ENCODE data around the gene FLACC1. TPM values are rescaled to one million over a fixed set of nuclear protein-coding genes. Genes with fewer than 3 reads are reported as not detected.
"Not testable (repeated sequence)": the region's sequence is repeated elsewhere in the genome, so short reads cannot be mapped to it uniquely, and the experiment has no call there.

FLACC1 gene
- polyA plus RNA-seq, 2 donors = 0.27 to 0.59 TPM

- H3K4me3 ChIP-seq (ENCODE audit: low read depth in 1 of 2, low read length in 2 of 2) = no peak overlapping the region
- no peak overlapping the region for H3K27ac ChIP-seq (ENCODE audit: low read depth in 2 of 2, low read length in 1 of 2)
- 76 to 78% methylated on average over 3 of the region's 3 CpGs for WGBS, 2 donors
- no peaks in the 10 kb centered on the region for H3K9me3 ChIP-seq (ENCODE audit: control insufficient read depth in 2 of 2, insufficient read depth in 1 of 2, low read depth in 1 of 2, low read length in 1 of 2)
- H3K4me1 ChIP-seq (ENCODE audit: control insufficient read depth in 2 of 2, insufficient read depth in 2 of 2, low read length in 1 of 2) = no peaks in the 10 kb centered on the region
- H3K27me3 ChIP-seq (ENCODE audit: control insufficient read depth in 1 of 2, insufficient read depth in 2 of 2, low read length in 2 of 2) = no peaks in the 10 kb centered on the region
- H3K36me3 ChIP-seq (ENCODE audit: control insufficient read depth in 2 of 2, insufficient read depth in 2 of 2, low read length in 1 of 2) = no peaks in the 10 kb centered on the region
Observed at GRCh38 chr2:201327678-201328077, 29.5 kb downstream of the FLACC1 start.

DNA sequence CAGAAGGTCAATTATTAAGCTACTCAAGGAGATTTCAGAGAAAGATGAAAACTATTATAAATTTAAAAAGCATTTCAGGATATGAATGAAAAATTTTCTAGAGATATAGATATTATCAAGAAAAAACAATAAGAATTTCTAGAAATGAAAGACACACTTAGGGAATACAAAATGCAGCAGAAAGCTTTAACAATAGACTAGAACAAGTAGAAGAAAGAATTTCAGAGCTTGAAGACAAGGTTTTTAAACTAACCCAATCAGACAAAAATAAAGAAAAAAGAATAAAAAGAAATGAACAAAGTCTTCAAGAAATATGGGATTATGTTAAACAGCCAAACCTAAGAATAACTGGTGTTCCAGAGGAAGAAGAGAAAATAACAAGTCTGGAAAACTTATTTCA is 34.4 kb downstream of the FLACC1 start:
- Histone ChIP-seq H3K27me3 (ENCODE audit: control insufficient read depth in 1 of 2, insufficient read depth in 2 of 2, low read length in 2 of 2) (no peaks in the 10 kb centered on the region), H3K36me3 (ENCODE audit: control insufficient read depth in 2 of 2, insufficient read depth in 2 of 2, low read length in 1 of 2) (no peaks in the 10 kb centered on the region), H3K4me3 (ENCODE audit: low read depth in 1 of 2, low read length in 2 of 2) (no peak overlapping the region), H3K27ac (ENCODE audit: low read depth in 2 of 2, low read length in 1 of 2) (no peak overlapping the region), H3K9me3 (ENCODE audit: control insufficient read depth in 2 of 2, insufficient read depth in 1 of 2, low read depth in 1 of 2, low read length in 1 of 2) (peaks cover 0 to 3% of the 10 kb centered on the region in 2 donors), H3K4me1 (ENCODE audit: control insufficient read depth in 2 of 2, insufficient read depth in 2 of 2, low read length in 1 of 2) (no peaks in the 10 kb centered on the region)

GRCh38 chr2:201320701-201321100 is 36.4 kb downstream of the FLACC1 start:
- Histone ChIP-seq H3K27ac (ENCODE audit: low read depth in 2 of 2, low read length in 1 of 2) (no peak overlapping the region), H3K27me3 (ENCODE audit: control insufficient read depth in 1 of 2, insufficient read depth in 2 of 2, low read length in 2 of 2) (no peaks in the 10 kb centered on the region), H3K4me1 (ENCODE audit: control insufficient read depth in 2 of 2, insufficient read depth in 2 of 2, low read length in 1 of 2) (no peaks in the 10 kb centered on the region), H3K36me3 (ENCODE audit: control insufficient read depth in 2 of 2, insufficient read depth in 2 of 2, low read length in 1 of 2) (no peaks in the 10 kb centered on the region), H3K4me3 (ENCODE audit: low read depth in 1 of 2, low read length in 2 of 2) (no peak overlapping the region), H3K9me3 (ENCODE audit: control insufficient read depth in 2 of 2, insufficient read depth in 1 of 2, low read depth in 1 of 2, low read length in 1 of 2) (peaks cover 0 to 3% of the 10 kb centered on the region in 2 donors)
- WGBS, 2 donors = 95 to 98% methylated on average over 4 of the region's 4 CpGs

- 95 to 96% methylated on average over 4 of the region's 4 CpGs for WGBS, 2 donors
Observed at GRCh38 chr2:201320257-201320656, 36.9 kb downstream of the FLACC1 start.

DNA sequence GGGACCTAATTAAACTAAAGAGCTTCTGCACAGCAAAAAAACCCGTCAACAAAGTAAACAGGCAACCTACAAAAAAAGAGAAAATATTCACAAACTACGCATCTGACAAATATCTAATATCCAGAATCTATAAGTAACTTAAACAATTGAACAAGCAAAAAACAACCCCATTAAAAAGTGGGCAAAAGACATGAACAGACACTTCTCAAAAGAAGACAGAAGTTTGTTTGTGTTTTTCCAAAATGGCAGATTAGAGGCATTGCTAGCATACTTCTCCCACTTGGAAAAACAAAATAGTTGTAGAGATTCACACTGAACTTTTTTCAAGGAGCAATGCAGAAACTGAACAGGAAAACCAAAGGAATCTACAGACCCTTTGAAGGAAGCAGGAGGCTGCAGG is 37.6 kb downstream of the FLACC1 start:
- Histone ChIP-seq H3K4me3 (ENCODE audit: low read depth in 1 of 2, low read length in 2 of 2) (no peak overlapping the region), H3K27ac (ENCODE audit: low read depth in 2 of 2, low read length in 1 of 2) (no peak overlapping the region), H3K27me3 (ENCODE audit: control insufficient read depth in 1 of 2, insufficient read depth in 2 of 2, low read length in 2 of 2) (no peaks in the 10 kb centered on the region), H3K9me3 (ENCODE audit: control insufficient read depth in 2 of 2, insufficient read depth in 1 of 2, low read depth in 1 of 2, low read length in 1 of 2) (peaks cover 0 to 3% of the 10 kb centered on the region in 2 donors), H3K36me3 (ENCODE audit: control insufficient read depth in 2 of 2, insufficient read depth in 2 of 2, low read length in 1 of 2) (no peaks in the 10 kb centered on the region), H3K4me1 (ENCODE audit: control insufficient read depth in 2 of 2, insufficient read depth in 2 of 2, low read length in 1 of 2) (no peaks in the 10 kb centered on the region)
- WGBS, 2 donors = 64 to 73% methylated on average over 2 of the region's 2 CpGs

More at GRCh38 chr2:201320257-201320656, 36.9 kb downstream of the FLACC1 start:
- no peaks in the 10 kb centered on the region for H3K4me1 ChIP-seq (ENCODE audit: control insufficient read depth in 2 of 2, insufficient read depth in 2 of 2, low read length in 1 of 2)
- H3K9me3 ChIP-seq (ENCODE audit: control insufficient read depth in 2 of 2, insufficient read depth in 1 of 2, low read depth in 1 of 2, low read length in 1 of 2) = peaks cover 0 to 3% of the 10 kb centered on the region in 2 donors
- no peak overlapping the region for H3K27ac ChIP-seq (ENCODE audit: low read depth in 2 of 2, low read length in 1 of 2)
- no peak overlapping the region for H3K4me3 ChIP-seq (ENCODE audit: low read depth in 1 of 2, low read length in 2 of 2)
- H3K27me3 ChIP-seq (ENCODE audit: control insufficient read depth in 1 of 2, insufficient read depth in 2 of 2, low read length in 2 of 2) = no peaks in the 10 kb centered on the region
- no peaks in the 10 kb centered on the region for H3K36me3 ChIP-seq (ENCODE audit: control insufficient read depth in 2 of 2, insufficient read depth in 2 of 2, low read length in 1 of 2)

DNA sequence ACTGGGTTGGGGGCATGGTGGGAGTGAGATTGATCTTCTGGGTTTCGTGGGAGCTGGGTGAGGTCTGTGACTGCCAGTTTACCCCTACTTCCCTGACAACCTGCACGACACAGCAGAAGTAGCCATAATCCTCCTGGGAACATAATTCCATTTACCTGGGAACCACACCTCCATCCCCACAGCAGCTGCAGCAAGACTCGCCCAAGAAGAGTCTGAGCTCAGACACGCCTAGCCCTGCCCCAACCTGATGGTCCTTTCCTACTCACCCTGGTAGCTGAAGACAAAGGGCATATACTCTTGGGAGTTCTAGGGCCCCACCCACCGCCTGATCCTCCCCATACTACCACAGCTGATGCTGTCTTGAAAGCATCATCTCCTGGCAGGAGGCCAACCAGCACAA is 43.8 kb downstream of the FLACC1 start:
- 66 to 69% methylated on average over 5 of the region's 5 CpGs for whole genome bisulfite sequencing, 2 donors
- Histone ChIP-seq H3K27me3 (ENCODE audit: control insufficient read depth in 1 of 2, insufficient read depth in 2 of 2, low read length in 2 of 2) (no peaks in the 10 kb centered on the region), H3K4me3 (ENCODE audit: low read depth in 1 of 2, low read length in 2 of 2) (no peak overlapping the region), H3K9me3 (ENCODE audit: control insufficient read depth in 2 of 2, insufficient read depth in 1 of 2, low read depth in 1 of 2, low read length in 1 of 2) (no peaks in the 10 kb centered on the region), H3K27ac (ENCODE audit: low read depth in 2 of 2, low read length in 1 of 2) (peak overlapping the region in 1 of 2 donors; percentile 21), H3K36me3 (ENCODE audit: control insufficient read depth in 2 of 2, insufficient read depth in 2 of 2, low read length in 1 of 2) (no peaks in the 10 kb centered on the region), H3K4me1 (ENCODE audit: control insufficient read depth in 2 of 2, insufficient read depth in 2 of 2, low read length in 1 of 2) (peaks cover 0 to 3% of the 10 kb centered on the region in 2 donors)

- Histone ChIP-seq H3K4me1 (ENCODE audit: control insufficient read depth in 2 of 2, insufficient read depth in 2 of 2, low read length in 1 of 2) (peaks cover 0 to 3% of the 10 kb centered on the region in 2 donors), H3K27ac (ENCODE audit: low read depth in 2 of 2, low read length in 1 of 2) (no peak overlapping the region), H3K36me3 (ENCODE audit: control insufficient read depth in 2 of 2, insufficient read depth in 2 of 2, low read length in 1 of 2) (no peaks in the 10 kb centered on the region), H3K4me3 (ENCODE audit: low read depth in 1 of 2, low read length in 2 of 2) (no peak overlapping the region), H3K9me3 (ENCODE audit: control insufficient read depth in 2 of 2, insufficient read depth in 1 of 2, low read depth in 1 of 2, low read length in 1 of 2) (no peaks in the 10 kb centered on the region), H3K27me3 (ENCODE audit: control insufficient read depth in 1 of 2, insufficient read depth in 2 of 2, low read length in 2 of 2) (no peaks in the 10 kb centered on the region)
- WGBS, 2 donors = 97% methylated on average over 3 of the region's 3 CpGs
Observed at GRCh38 chr2:201308914-201309313, 48.2 kb downstream of the FLACC1 start.

GRCh38 chr2:201307876-201308275 is 49.3 kb downstream of the FLACC1 start:
- Histone ChIP-seq H3K36me3 (ENCODE audit: control insufficient read depth in 2 of 2, insufficient read depth in 2 of 2, low read length in 1 of 2) (no peaks in the 10 kb centered on the region), H3K4me3 (ENCODE audit: low read depth in 1 of 2, low read length in 2 of 2) (no peak overlapping the region)
- 96 to 99% methylated on average over 3 of the region's 3 CpGs for WGBS, 2 donors

DNA sequence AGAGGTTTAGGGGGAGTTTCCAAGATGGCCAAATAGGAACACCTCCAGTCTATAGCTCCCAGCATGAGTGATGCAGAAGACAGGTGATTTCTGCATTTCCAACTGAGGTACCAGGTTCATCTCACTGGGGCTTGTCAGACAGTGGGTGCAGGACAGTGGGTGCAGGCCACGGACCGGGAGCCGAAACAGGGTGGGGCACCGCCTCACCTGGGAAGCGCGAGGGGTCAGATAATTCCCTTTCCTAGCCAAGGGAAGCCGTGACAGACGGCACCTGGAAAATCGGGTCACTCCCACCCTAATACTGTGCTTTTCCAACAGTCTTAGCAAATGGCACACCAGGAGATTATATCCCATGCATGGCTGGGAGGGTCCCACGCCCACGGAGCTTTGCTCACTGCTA is 57.2 kb downstream of the FLACC1 start:
- H3K36me3 ChIP-seq (ENCODE audit: control insufficient read depth in 2 of 2, insufficient read depth in 2 of 2, low read length in 1 of 2); H3K27ac ChIP-seq (ENCODE audit: low read depth in 2 of 2, low read length in 1 of 2); H3K27me3 ChIP-seq (ENCODE audit: control insufficient read depth in 1 of 2, insufficient read depth in 2 of 2, low read length in 2 of 2); H3K4me3 ChIP-seq (ENCODE audit: low read depth in 1 of 2, low read length in 2 of 2); H3K4me1 ChIP-seq (ENCODE audit: control insufficient read depth in 2 of 2, insufficient read depth in 2 of 2, low read length in 1 of 2); H3K9me3 ChIP-seq (ENCODE audit: control insufficient read depth in 2 of 2, insufficient read depth in 1 of 2, low read depth in 1 of 2, low read length in 1 of 2): not testable (repeated sequence)
- WGBS, 2 donors = 97% methylated on average over 11 of the region's 11 CpGs

More at GRCh38 chr2:201307876-201308275, 49.3 kb downstream of the FLACC1 start:
- H3K27me3 ChIP-seq (ENCODE audit: control insufficient read depth in 1 of 2, insufficient read depth in 2 of 2, low read length in 2 of 2) = no peaks in the 10 kb centered on the region
- no peaks in the 10 kb centered on the region for H3K4me1 ChIP-seq (ENCODE audit: control insufficient read depth in 2 of 2, insufficient read depth in 2 of 2, low read length in 1 of 2)
- no peak overlapping the region for H3K27ac ChIP-seq (ENCODE audit: low read depth in 2 of 2, low read length in 1 of 2)
- H3K9me3 ChIP-seq (ENCODE audit: control insufficient read depth in 2 of 2, insufficient read depth in 1 of 2, low read depth in 1 of 2, low read length in 1 of 2) = no peaks in the 10 kb centered on the region

GRCh38 chr2:201298462-201299052 is 58.6 kb downstream of the FLACC1 start:
- H3K4me3 ChIP-seq (ENCODE audit: low read depth in 1 of 2, low read length in 2 of 2) = no peak overlapping the region
- no peaks in the 10 kb centered on the region for H3K4me1 ChIP-seq (ENCODE audit: control insufficient read depth in 2 of 2, insufficient read depth in 2 of 2, low read length in 1 of 2)
- 46 to 49% methylated on average over 3 of the region's 3 CpGs for WGBS, 2 donors
- H3K9me3 ChIP-seq (ENCODE audit: control insufficient read depth in 2 of 2, insufficient read depth in 1 of 2, low read depth in 1 of 2, low read length in 1 of 2) = peaks cover 0 to 3% of the 10 kb centered on the region in 2 donors
- H3K27me3 ChIP-seq (ENCODE audit: control insufficient read depth in 1 of 2, insufficient read depth in 2 of 2, low read length in 2 of 2) = no peaks in the 10 kb centered on the region
- H3K36me3 ChIP-seq (ENCODE audit: control insufficient read depth in 2 of 2, insufficient read depth in 2 of 2, low read length in 1 of 2) = no peaks in the 10 kb centered on the region
- no peak overlapping the region for H3K27ac ChIP-seq (ENCODE audit: low read depth in 2 of 2, low read length in 1 of 2)

Data from esophagus (tissue), 2 donors.